Effector CD4-positive, alpha-beta T cell (primary cell): ENCODE measurements around the gene KIF2B. TPM values are rescaled to one million over a fixed set of nuclear protein-coding genes. Genes with fewer than 3 reads are reported as not detected.
"Not testable (repeated sequence)": the region's sequence is repeated elsewhere in the genome, so short reads cannot be mapped to it uniquely, and the experiment has no call there.

Source experiments
- DNase-seq: peaks from one replicate; pipeline ENCODE4 v3.0.0-alpha.2; 2020
- total RNA-seq: gene quantifications from one replicate; lab custom pipeline; 2026; lab: John Stamatoyannopoulos, UW

KIF2B gene, protein sequence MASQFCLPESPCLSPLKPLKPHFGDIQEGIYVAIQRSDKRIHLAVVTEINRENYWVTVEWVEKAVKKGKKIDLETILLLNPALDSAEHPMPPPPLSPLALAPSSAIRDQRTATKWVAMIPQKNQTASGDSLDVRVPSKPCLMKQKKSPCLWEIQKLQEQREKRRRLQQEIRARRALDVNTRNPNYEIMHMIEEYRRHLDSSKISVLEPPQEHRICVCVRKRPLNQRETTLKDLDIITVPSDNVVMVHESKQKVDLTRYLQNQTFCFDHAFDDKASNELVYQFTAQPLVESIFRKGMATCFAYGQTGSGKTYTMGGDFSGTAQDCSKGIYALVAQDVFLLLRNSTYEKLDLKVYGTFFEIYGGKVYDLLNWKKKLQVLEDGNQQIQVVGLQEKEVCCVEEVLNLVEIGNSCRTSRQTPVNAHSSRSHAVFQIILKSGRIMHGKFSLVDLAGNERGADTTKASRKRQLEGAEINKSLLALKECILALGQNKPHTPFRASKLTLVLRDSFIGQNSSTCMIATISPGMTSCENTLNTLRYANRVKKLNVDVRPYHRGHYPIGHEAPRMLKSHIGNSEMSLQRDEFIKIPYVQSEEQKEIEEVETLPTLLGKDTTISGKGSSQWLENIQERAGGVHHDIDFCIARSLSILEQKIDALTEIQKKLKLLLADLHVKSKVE
- total RNA-seq: not detected

DNA sequence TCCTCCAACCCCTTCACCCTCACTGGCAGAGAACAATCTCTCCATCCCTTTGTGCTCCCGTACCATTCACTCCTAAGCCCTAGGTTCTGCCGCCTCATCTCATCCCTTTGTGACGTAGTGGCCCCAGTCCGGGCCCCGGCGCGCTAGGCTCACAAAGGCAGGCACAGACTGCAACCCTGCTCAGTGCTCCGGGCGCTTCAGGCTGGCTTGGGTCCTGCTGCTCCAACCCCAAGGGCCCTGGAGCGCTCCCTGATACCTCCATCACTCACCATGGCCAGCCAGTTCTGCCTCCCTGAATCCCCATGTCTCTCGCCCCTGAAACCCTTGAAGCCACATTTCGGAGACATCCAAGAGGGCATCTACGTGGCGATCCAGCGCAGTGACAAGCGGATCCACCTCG lies at the start of gene KIF2B:
Gene KIF2B (plus strand): TSS at position 164 of the 400 bp plus-strand sequence. CDS start 107 bp downstream, at position 271.
- no peak for DNase-seq

DNA sequence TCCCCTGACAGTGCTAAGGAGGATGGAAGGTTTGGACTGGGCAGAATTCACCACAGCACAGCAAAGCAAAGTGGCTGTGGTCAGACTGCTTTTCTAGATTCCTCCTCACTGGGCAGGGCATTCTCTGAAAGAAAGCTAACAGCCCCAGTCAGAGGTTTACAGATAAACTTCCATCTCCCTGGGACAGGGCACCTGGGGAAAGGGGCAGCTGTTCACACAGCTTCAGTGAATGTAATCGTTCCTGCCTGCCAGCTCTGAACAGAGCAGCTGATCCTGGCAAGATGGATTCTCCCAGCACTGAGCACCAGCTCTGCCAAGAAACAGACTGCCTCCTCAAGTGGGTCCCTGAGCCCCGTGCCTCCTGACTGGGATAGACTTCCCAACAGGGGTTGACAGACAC lies 42.4 kb upstream of the KIF2B start:
- DNase-seq: no peak

DNA sequence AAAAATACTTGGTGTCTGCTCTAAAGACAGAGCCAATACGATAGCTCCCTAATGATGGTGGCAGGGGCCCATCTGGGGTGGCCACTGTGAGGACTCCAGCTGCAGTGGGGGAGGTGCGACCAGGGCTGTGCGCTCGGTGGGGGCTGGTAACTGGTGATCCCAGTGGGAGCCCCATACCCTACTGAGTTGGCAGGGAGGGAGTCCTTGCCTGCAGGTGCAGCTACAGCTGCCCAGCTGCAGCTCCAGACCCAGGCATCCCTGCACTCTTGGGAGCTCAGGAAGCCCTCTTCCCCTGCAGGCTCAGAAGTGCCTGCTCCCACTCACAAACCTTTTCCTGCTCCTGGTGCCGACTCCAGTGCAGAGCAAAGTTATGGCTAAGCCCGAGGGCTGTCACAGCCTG lies 31.2 kb upstream of the KIF2B start:
- DNase-seq: no peak

DNA sequence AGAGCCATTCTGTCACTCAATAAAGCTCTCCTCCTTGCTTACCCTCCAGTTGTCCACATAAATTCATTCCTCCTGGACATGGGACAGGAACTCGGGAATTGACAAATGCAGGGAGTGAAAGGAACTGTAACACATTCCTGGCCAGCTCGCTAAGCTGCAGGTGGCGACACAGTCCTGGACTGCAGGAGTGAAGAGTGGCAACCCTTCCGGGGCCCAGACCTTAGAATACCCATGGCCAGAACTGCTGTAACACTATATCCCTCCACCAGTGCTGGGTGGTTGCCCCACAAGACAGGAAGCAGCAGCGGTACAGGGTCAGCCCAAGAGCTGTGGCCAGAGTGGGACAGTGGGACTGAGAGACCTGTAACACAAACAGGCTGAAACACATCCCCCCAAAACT lies 30.3 kb upstream of the KIF2B start:
- DNase-seq: no peak

DNA sequence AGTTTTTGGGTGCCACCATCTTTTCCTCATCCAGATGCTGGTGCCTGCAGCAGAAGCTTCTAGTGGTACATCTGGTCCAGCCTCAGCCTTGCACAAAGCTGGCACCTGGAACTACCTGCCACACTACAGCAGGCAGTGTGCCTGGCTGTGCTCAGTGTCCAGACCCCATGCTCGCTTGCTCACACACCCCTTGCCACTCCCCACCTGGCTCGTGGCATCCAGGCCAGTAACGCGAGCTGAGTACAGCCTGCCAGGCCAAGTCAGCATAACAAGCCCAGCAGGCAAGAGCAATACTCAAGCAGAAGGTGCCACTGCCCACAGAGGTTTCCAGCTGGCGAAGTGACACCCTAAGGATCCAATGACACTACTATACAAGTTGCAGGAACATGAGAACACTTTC lies 29.7 kb upstream of the KIF2B start:
- no peak for DNase-seq

DNA sequence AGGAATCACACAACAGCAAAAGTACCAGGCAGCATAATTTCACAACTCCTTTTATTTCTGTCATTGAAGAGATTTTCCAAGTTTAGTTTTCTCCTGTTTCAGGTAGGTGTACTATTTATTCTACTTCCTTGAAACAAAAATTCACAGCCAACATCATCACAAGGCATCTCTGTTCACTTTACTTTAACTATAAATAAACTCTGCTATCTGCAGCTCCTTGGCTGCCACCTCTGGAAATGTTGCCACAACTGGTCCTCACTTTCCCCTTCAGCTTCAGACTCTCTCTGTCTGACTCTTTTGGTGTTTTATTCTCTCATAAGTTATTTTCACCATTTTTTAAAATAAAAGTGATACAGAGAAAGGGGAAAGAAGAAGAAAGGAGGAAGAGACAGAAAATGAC lies 27.9 kb upstream of the KIF2B start:
- no peak for DNase-seq

DNA sequence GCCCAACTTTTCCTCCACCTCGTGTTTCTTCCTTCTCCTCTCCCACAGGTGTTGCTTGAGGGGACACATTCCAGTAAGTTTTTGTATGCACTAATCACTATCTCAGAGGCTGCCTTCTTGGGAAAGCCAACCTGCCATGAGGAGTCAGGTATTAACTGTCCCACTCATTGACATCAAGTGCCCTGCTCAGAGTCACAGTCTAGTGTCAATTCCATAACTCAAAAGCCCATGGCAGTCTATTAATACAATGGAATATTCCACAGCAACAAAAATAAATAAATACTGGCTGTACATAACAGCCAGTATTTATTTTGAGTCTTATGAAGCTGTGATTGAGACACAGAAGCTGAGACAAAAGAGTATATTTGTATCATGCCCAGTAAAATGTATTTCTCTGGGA lies 26.1 kb upstream of the KIF2B start:
- DNase-seq: no peak

DNA sequence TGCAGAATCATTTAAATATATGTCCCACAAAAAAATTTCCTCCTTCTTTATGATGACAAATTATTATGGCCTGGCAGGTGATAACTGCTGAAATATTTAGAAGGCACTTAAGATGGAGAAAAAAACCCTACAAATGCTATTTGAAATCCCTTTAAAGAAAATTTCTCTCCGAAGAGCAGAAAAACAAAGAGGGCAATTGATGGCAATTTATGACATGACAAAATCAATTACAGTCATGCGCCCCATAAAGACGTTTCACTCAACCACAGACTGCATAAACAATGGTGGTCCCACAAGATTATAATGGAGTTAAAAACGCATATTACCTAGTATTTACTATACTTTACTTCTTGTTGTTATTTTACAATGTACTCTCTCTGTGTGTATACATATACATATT lies 25.2 kb upstream of the KIF2B start:
- no peak for DNase-seq

DNA sequence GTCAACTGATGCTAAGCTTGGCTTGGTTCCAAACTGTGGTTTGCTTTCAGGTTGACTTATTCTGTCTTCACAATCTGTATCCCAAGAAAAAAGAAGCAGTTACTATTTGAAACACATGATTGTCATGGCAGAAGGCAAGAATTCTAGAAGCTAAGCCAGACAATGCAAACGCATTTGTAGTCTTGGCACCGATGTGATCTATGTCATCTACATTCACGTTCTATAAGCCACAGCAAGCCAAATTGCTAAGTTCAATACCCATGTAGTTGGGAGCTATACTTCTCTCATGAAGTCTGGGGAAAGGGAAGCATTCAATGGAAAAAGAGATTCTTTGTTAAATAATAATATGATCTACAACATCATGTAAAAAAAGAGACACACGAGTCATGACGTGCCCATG lies 18.3 kb upstream of the KIF2B start:
- no peak for DNase-seq

DNA sequence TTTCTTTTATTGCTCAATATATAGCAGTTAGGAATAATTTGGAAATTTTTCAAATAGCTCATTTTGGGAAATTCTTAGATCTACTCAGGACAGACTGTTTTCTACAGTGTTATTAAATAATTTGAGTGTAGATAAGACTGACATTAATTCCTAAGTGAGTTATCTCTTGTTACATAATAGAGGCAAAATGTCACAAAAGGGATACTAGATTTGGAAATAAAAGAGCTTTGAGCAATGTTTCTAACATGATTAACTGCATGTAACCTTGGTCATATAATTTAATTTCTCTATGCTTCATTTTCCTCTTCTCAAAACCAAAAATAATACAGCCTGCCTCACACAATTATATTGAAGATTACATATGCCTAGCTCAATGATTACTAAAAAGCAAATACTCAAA lies 16.3 kb upstream of the KIF2B start:
- no peak for DNase-seq

DNA sequence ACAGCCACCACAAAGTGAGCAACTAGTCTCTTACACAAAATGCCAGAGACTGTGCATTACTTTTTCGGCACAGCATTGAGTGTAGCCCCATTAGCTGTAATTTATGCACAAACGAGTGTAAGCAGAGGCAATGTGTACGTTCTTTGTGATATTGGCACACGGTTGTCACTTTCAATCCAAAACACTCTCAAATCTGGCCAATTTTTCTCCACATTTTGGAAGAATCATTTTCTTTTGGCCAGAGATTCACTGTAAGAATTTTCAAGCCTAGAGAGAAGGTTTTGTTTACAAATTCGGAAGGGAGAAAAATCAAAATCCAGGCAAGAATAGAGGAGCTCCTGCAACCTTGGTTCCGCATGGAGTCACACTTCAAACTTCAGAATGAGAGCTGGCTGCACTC lies 15.4 kb upstream of the KIF2B start:
- DNase-seq: no peak

DNA sequence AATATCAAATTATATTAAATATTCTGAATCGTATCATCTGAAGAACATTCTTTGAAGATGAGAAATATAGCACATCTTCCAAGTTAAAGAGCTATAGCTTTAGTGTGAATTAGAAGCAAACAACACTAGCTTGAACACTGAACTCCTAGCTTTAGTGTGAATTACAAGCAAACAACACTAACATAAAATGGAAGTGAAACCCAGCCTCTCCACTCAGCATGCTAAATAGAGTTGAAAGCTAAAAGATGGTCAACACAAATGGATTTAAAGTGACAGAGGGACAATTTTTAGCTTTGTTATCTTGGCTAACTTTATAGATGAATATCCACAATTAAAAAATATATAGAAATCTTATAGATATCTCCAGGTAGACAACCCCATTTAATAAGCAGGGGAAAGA lies 4.5 kb upstream of the KIF2B start:
- no peak for DNase-seq

DNA sequence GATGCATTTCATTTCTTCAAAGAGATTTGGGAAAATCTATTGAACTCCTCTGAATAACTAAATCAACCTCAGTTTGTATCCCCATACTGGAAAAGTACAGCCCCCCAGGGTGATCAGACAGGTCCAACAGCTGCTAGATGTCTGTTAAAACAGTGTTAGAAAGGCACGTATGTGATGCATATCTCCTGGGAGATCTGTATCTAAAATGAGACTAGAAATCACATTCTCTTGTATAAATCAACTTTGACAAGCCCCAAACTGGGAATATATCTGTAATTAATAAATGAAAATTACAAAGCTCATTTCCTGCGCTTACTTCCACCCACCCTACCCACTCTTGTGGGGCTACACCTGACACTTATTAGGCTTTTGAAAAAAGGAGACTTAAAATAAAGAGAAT lies 3.8 kb upstream of the KIF2B start:
- DNase-seq: no peak

DNA sequence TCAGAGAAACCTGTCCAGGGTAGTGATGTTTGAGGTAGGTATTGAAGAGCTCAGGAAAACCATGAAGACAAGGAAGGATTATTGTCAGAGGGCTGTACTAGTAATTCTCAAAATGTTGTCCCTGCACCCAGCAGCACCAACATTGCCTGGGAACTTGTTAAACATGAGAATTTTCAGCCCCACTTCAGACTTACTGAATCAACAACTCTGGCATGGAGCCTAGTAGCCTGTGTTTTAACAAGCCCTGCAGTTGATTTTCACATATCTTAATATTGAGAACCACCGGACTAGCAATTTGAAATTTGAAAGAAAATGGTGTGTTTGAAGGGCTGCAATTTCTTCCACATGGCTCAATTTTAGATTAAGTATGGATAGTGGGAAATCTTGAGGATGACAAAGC lies 2.8 kb upstream of the KIF2B start:
- no peak for DNase-seq

DNA sequence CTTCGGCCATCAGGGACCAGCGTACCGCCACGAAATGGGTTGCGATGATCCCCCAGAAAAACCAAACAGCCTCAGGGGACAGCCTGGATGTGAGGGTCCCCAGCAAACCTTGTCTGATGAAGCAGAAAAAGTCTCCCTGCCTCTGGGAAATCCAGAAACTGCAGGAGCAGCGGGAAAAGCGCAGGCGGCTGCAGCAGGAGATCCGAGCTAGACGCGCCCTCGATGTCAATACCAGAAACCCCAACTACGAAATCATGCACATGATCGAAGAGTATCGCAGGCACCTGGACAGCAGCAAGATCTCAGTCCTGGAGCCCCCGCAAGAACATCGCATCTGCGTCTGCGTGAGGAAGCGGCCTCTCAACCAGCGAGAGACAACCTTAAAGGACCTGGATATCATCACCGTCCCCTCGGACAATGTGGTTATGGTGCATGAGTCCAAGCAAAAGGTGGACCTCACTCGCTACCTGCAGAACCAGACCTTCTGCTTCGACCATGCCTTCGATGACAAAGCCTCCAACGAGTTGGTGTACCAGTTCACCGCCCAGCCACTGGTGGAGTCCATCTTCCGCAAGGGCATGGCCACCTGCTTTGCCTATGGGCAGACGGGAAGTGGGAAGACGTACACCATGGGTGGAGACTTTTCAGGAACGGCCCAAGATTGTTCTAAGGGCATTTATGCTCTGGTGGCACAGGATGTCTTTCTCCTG lies 769 bp downstream of the KIF2B start:
- DNase-seq: no peak

DNA sequence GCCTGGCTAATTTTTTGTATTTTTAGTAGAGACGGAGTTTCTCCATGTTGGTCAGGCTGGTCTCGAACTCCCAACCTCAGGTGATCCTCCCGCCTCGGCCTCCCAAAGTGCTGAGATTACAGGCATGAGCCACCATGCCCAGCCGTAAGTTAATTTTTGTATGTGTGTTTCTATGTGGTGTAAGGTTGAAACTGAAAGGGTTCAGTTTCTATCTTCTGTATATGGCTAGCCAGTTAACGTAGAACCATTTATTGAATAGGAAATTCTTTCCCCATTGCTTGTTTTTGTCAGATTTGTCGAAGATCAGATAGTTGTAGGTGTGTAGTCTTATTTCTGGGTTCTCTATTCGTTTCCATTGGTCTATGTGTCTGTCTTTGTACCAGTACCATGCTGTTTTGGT lies 12.0 kb downstream of the KIF2B start:
- not testable (repeated sequence) for DNase-seq

DNA sequence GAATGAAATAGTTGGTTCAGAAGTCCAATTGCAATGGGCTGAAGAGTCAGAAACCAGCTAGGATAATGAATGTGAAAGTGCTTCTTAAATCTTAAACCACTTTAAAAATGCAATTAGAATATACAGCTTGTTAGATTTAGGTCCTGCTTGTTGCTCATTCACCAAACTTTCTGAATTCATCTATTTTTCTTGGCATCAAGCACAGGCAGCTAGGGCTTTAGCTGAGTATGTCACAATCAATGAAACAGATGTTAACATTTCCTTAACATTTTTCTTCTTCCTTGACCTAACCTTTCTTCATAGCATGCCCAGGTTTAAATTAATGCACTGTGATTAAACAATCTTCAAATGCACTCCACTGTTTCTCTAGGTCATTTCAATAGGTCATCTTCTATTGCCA lies 14.4 kb downstream of the KIF2B start:
- no peak for DNase-seq

DNA sequence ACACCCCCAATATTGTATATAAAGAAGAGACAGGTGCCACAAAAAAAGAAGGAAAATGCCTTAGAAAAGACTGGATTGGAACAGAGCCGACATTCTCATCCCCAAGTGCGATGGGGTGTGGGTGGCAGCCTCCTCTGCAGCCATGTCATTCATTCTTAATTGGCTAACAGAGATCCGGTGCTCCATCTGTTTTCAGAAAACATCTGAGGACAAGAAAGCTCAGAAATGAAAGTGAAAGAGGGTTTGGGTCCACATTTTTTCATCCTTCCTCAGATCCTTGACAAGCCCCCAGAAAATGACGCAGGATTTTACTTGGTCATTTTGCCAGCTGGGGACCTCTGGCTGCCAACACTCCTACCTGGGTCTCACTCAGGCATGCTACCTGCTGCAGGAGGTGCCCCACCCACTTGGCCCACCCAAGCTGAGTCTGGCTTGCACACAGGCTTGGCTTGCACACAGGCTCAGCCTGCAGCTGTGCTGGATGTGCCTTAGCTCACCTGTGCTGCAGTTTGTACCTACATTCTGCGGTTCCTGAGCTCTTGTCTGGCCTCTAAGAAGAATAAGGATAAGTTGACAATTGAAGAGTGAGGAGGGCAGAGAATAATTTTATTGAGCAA lies 21.9 kb downstream of the KIF2B start:
- no peak for DNase-seq

DNA sequence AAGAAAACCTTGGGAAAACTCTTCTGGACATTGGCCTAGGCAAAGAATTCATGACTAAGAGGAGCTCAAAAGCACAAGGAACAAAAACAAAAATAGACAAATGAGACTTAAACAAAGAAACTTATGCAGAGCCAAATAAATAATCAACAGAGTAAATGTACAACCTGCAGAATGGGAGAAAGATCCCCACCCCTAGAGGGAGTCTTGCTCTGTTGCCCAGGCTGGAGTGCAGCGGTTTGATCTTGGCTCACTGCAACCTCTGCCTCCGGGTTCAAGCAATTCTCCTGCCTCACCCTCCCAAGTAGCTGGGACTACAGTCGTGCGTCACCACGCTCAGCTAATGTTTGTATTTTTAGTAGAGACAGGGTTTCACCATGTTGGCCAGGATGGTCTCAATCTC lies 48.4 kb downstream of the KIF2B start:
- not testable (repeated sequence) for DNase-seq
